Activated B cell treated with CpG ODN at 0.5 μM for 24 hours (primary cell): ENCODE measurements around the gene CACNA2D3. TPM values are rescaled to one million over a fixed set of nuclear protein-coding genes. Genes with fewer than 3 reads are reported as not detected.
A peak's percentile ranks its signal among the peaks of the same experiment; 100 is the strongest.

Source experiments
- ATAC-seq: fragments of 200-7000 bp; cut with Tn5 transposase; one replicate; pipeline ENCODE4 v1.10.0; 2021; ENCODE audit warnings: low read depth, mild to moderate bottlenecking, moderate library complexity
- CTCF ChIA-PET: fragments of 350-600 bp; sonication (Branson Sonifier 250); formaldehyde crosslinking; loops from one replicate; lab custom pipeline; 2021; ENCODE audit warnings: antibody characterized with exemption; lab: Charles Lee
- POLR2A ChIA-PET: fragments of 350-600 bp; sonication (Branson Sonifier 250); formaldehyde crosslinking; loops from one replicate; lab custom pipeline; 2021; ENCODE audit warnings: antibody characterized with exemption; lab: Charles Lee
- DNase-seq: peaks from one replicate; pipeline ENCODE4 v3.0.0; 2022
- H3K27ac Mint-ChIP-seq: one replicate; pipeline ENCODE4 v1.8.0; 2020; ENCODE audit warnings: mixed read lengths
- H3K27me3 Mint-ChIP-seq: one replicate; pipeline ENCODE4 v1.8.0; 2021; ENCODE audit warnings: mixed read lengths
- H3K36me3 Mint-ChIP-seq: one replicate; pipeline ENCODE4 v1.8.0; 2021; ENCODE audit warnings: low read depth, mixed read lengths
- H3K4me1 Mint-ChIP-seq: one replicate; pipeline ENCODE4 v1.8.0; 2021; ENCODE audit warnings: mixed read lengths
- H3K4me3 Mint-ChIP-seq: one replicate; pipeline ENCODE4 v1.8.0; 2020; ENCODE audit warnings: mild to moderate bottlenecking, mixed read lengths
- H3K9me3 Mint-ChIP-seq: one replicate; pipeline ENCODE4 v1.8.0; 2020; ENCODE audit warnings: mixed read lengths
- intact Hi-C: fragments of 100-400 bp; cut with micrococcal nuclease; formaldehyde crosslinking; loops from one replicate; pipeline ENCODE4 v1.15.1; 2024
- total RNA-seq: library from RNA; stranded (reverse); gene quantifications from 2 replicates; pipeline ENCODE4 v1.2.3, GENCODE V29; 2022
- TF ChIP-seq, protein P1 (sequence below): fragments of 200-600 bp; IDR thresholded peaks from one replicate; pipeline ENCODE4 v1.8.0; 2022; ENCODE audit warnings: antibody characterized with exemption, mild to moderate bottlenecking

The CACNA2D3 gene
- total RNA-seq, 1 donor from 2014 or later: not detected

DNA sequence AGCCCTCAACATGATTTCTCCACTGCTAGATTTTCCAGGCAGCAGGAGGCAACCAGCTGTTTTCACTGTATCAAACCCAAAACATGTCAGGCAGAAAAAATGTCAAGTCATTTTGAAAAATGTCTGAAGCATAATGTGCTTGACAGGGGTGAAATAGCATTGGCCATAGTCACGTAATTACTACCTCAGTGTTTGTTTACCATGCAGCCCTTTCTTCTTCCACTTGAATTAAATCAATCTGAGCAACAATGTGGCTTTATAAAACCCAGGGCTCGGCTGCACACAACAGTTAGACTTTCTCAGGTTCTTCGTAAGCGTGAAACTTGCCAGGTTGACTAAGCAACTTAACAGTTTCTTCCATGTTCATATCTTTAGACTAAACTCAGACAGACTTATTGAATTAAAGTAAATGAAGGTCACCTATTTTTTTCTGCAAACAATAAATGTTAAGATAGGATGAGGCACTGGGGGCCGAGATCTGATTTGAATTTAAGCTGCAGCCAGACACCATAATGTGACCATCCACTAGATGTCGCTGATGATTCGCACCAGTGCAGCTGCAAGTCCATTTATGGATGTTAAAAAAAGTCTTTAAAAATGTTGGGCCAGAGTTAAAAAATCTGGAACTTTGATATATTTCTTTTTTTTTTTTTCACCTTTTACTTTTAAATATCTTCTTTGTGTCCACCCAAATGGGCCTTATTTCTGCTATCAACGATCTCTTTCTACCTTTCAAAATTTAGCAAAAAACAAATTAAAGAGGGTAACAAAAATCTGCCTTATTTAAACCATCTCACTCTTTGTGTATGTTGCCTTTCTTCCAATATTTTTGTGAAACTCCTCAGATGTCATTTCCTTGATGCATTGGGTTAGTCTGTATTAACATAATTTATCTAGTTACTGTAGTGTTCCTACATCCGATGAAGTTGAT lies 305.9 kb downstream of the CACNA2D3 start:
- ATAC-seq (no peak), DNase-seq (no peak)
- Mint-ChIP-seq H3K4me3 (no peak overlapping the region), H3K27ac (no peak overlapping the region), H3K36me3 (no peaks in the 10 kb centered on the region), H3K4me1 (no peaks in the 10 kb centered on the region), H3K9me3 (no peaks in the 10 kb centered on the region), H3K27me3 (peaks cover 2% of the 10 kb centered on the region)
- TF ChIP-seq, protein P1, sequence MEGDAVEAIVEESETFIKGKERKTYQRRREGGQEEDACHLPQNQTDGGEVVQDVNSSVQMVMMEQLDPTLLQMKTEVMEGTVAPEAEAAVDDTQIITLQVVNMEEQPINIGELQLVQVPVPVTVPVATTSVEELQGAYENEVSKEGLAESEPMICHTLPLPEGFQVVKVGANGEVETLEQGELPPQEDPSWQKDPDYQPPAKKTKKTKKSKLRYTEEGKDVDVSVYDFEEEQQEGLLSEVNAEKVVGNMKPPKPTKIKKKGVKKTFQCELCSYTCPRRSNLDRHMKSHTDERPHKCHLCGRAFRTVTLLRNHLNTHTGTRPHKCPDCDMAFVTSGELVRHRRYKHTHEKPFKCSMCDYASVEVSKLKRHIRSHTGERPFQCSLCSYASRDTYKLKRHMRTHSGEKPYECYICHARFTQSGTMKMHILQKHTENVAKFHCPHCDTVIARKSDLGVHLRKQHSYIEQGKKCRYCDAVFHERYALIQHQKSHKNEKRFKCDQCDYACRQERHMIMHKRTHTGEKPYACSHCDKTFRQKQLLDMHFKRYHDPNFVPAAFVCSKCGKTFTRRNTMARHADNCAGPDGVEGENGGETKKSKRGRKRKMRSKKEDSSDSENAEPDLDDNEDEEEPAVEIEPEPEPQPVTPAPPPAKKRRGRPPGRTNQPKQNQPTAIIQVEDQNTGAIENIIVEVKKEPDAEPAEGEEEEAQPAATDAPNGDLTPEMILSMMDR: peak; percentile 56
- POLR2A ChIA-PET: no interaction called here
- CTCF ChIA-PET: interaction anchor here (0.7 to 1.4 kb wide), 5 partner anchors 10 to 489 kb away, joined by 3 to 4 read pairs (median 4); no protein-coding TSS in a partner anchor
- intact Hi-C loops: no loop called here

DNA sequence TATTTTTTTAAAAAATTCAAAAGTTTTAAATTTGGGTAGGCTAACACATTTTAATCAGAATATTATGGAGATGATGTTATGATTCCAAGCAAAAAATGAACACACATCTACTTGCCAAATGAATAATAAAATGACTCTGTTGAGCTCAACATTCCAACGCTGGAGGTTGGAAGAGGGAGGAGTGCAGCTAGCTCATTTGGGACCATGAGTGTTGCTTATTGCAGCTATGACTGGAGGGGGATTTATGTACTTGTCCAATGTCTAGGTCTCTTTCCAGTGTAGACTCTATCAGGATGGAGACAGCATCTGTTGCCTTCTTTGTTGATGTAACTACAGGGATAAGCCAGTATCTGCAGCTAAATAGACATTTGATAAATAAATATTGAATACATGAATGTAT lies 310.6 kb downstream of the CACNA2D3 start:
- intact Hi-C loops: no loop called here
- ChIA-PET CTCF (interaction anchor here (1.6 kb wide), 1 partner anchor 9 kb away, joined by 3 read pairs; no protein-coding TSS in a partner anchor), POLR2A (no interaction called here)
- DNase-seq (no peak), ATAC-seq (no peak)
- Mint-ChIP-seq H3K4me3 (no peak overlapping the region), H3K4me1 (no peaks in the 10 kb centered on the region), H3K36me3 (no peaks in the 10 kb centered on the region), H3K27ac (no peak overlapping the region), H3K9me3 (no peaks in the 10 kb centered on the region), H3K27me3 (peaks cover 2% of the 10 kb centered on the region)
- TF ChIP-seq, protein P1: no peak

DNA sequence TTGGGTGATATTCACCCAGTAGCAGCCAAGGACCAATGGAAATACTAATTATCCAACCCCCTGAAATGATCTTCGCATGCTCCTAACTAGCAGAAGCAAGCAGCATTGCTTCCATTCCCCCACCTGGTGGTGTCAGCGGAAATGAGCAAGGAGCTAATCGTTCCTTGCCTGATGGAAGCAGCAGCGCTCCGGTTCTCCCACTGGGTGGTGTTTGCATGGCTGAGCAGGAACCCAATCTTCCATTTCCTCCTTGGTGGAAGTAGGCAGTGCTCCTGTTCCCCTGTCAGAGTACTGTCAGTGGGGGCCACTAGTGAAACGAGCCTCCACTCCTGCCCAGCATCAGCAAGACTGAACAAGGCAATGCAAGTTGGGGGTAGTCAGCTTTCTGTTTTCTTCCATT lies 311.5 kb downstream of the CACNA2D3 start:
- no peaks in the 10 kb centered on the region for H3K9me3 Mint-ChIP-seq
- ATAC-seq: no peak
- H3K36me3 Mint-ChIP-seq: no peaks in the 10 kb centered on the region
- H3K27me3 Mint-ChIP-seq: no peaks in the 10 kb centered on the region
- no peak for DNase-seq
- ChIA-PET POLR2A (no interaction called here), CTCF (no interaction called here)
- TF ChIP-seq, protein P1: no peak
- intact Hi-C loops: no loop called here
- H3K4me1 Mint-ChIP-seq: no peaks in the 10 kb centered on the region
- no peak overlapping the region for H3K4me3 Mint-ChIP-seq
- no peak overlapping the region for H3K27ac Mint-ChIP-seq

DNA sequence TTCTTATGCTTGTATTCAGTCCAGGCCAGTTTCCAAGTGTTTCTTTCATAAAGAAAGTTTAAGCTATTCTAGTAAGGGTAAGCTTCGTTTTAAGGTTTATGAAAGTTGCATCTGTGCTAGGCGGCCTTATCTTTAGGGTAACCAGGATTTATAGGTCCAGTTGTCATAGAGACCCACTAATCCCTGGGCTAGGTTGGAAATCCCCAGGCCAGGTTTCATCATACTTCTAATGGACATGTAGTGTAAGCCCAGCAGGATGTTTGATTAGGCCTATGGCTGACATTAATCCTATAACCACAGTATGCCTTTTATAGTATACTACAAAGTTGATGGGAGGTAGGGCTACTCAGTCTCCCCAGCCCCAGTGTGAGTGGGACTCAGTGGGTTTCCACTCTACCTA lies 312.4 kb downstream of the CACNA2D3 start:
- CTCF ChIA-PET: no interaction called here
- POLR2A ChIA-PET: no interaction called here
- no peaks in the 10 kb centered on the region for H3K9me3 Mint-ChIP-seq
- DNase-seq (no peak), ATAC-seq (no peak)
- H3K27ac Mint-ChIP-seq: no peak overlapping the region
- intact Hi-C loops: no loop called here
- H3K36me3 Mint-ChIP-seq: no peaks in the 10 kb centered on the region
- TF ChIP-seq, protein P1: no peak
- H3K4me3 Mint-ChIP-seq: no peak overlapping the region
- H3K27me3 Mint-ChIP-seq: no peaks in the 10 kb centered on the region
- no peaks in the 10 kb centered on the region for H3K4me1 Mint-ChIP-seq

DNA sequence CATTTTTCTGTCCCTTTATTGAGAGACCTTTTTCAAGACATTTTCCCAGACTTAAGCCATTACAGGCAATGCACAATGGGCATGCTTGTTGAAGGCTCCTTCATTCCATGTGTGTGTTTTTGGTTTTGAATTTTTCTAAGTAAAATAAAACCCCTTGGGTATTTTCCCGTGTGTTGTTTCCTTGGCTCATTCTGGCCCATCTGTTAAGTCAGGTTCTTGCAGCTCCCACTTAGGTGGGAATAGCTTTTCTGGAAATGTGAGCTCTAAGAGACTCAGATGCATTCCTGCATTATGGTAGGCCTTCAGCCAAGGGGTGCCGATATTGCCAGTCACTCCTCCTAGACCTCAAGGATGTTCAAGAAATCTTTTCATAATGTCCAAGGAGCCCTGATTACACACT lies 314.9 kb downstream of the CACNA2D3 start:
- Mint-ChIP-seq H3K36me3 (no peaks in the 10 kb centered on the region), H3K4me1 (no peaks in the 10 kb centered on the region), H3K27me3 (no peaks in the 10 kb centered on the region), H3K9me3 (no peaks in the 10 kb centered on the region), H3K4me3 (no peak overlapping the region), H3K27ac (no peak overlapping the region)
- ChIA-PET POLR2A (no interaction called here), CTCF (no interaction called here)
- TF ChIP-seq, protein P1: no peak
- intact Hi-C loops: no loop called here
- no peak for DNase-seq
- no peak for ATAC-seq
